OCI-LY1 (cell line): ENCODE measurements around the gene LIN54.
"Not testable (repeated sequence)": the region's sequence is repeated elsewhere in the genome, so short reads cannot be mapped to it uniquely, and the experiment has no call there.

Experiments used
- H2AFZ ChIP-seq: fragments of 200-600 bp; sonication (generic), shearing (Covaris generic); 2 replicates; pipeline ENCODE4 v1.6.0; 2014; ENCODE audit warnings: antibody characterized with exemption, mild to moderate bottlenecking, low read length
- H3F3A ChIP-seq: fragments of 200-600 bp; sonication (generic), shearing (Covaris generic); 2 replicates; pipeline ENCODE4 v1.6.0; 2014; ENCODE audit warnings: mild to moderate bottlenecking, antibody characterized with exemption, low read length, moderate library complexity; ENCODE audit not compliant: insufficient read depth
- H3K27ac ChIP-seq: fragments of 200-600 bp; sonication (generic); 2 replicates; pipeline ENCODE4 v1.5.1; 2014; ENCODE audit warnings: low read length, mixed run types, mild to moderate bottlenecking, low read depth; ENCODE audit not compliant: poor library complexity, severe bottlenecking
- H3K27me3 ChIP-seq: fragments of 200-600 bp; sonication (generic); 2 replicates; pipeline ENCODE4 v1.6.0; 2014; ENCODE audit warnings: antibody characterized with exemption, mild to moderate bottlenecking, low read length, moderate library complexity; ENCODE audit not compliant: insufficient read depth
- H3K36me3 ChIP-seq: fragments of 200-600 bp; sonication (generic); 2 replicates; pipeline ENCODE4 v1.6.1; 2014; ENCODE audit warnings: mild to moderate bottlenecking, antibody characterized with exemption, low read length, moderate library complexity, mixed read lengths; ENCODE audit not compliant: insufficient read depth
- H3K4me1 ChIP-seq: fragments of 200-600 bp; sonication (generic); 2 replicates; pipeline ENCODE4 v1.5.1; 2014; ENCODE audit warnings: mild to moderate bottlenecking, low read length, moderate library complexity; ENCODE audit not compliant: insufficient read depth, severe bottlenecking
- H3K4me2 ChIP-seq: fragments of 200-600 bp; sonication (generic), shearing (Covaris generic); 2 replicates; pipeline ENCODE4 v1.6.1; 2014; ENCODE audit warnings: low read length
- H3K4me3 ChIP-seq: fragments of 200-600 bp; sonication (generic); 2 replicates; pipeline ENCODE4 v1.5.1; 2014; ENCODE audit warnings: low read length, low read depth, mild to moderate bottlenecking, mixed read lengths; ENCODE audit not compliant: poor library complexity, severe bottlenecking
- H3K79me2 ChIP-seq: fragments of 200-600 bp; shearing (Covaris generic); 2 replicates; pipeline ENCODE4 v1.6.1; 2016; ENCODE audit warnings: mixed run types, low read length, mixed read lengths; ENCODE audit not compliant: insufficient read depth
- H3K9ac ChIP-seq: fragments of 200-600 bp; sonication (generic), shearing (Covaris generic); 2 replicates; pipeline ENCODE4 v1.6.1; 2014; ENCODE audit warnings: mild to moderate bottlenecking, low read length, mixed read lengths
- H3K9me2 ChIP-seq: fragments of 200-600 bp; sonication (generic), shearing (Covaris generic); 2 replicates; pipeline ENCODE4 v1.6.1; 2014; ENCODE audit warnings: low read depth, mild to moderate bottlenecking, low read length, mixed read lengths
- H3K9me3 ChIP-seq: fragments of 200-600 bp; shearing (Covaris generic); 2 replicates; pipeline ENCODE4 v1.6.1; 2014; ENCODE audit warnings: low read length, mixed read lengths
- H4K20me1 ChIP-seq: fragments of 200-600 bp; sonication (generic), shearing (Covaris generic); 2 replicates; pipeline ENCODE4 v1.6.0; 2016; ENCODE audit warnings: mild to moderate bottlenecking, low read length; ENCODE audit not compliant: insufficient read depth
- EZH2 ChIP-seq: fragments of 200-600 bp; sonication (generic), shearing (Covaris generic); IDR thresholded peaks from 2 replicates; pipeline ENCODE4 v1.8.0; 2017; ENCODE audit warnings: borderline replicate concordance, mixed run types, mild to moderate bottlenecking, antibody characterized with exemption, low read length, moderate library complexity, mixed read lengths
- TF ChIP-seq, protein P1 (sequence below): fragments of 200-600 bp; sonication (generic), shearing (Covaris generic); IDR thresholded peaks from 2 replicates; pipeline ENCODE4 v1.5.1; 2017; ENCODE audit warnings: mild to moderate bottlenecking, antibody characterized with exemption, low read length, moderate library complexity, mixed read lengths

Gene LIN54

GRCh38 chr4:83010522-83011318, at the start of gene LIN54:
LIN54 (minus strand) TSS chr4:83010823; CDS start chr4:82984844, 25,979 bp downstream.
- H3K4me3 ChIP-seq = peak within 1 kb of the TSS; percentile 89
- peak within 1 kb of the TSS; percentile 87 for H3K27ac ChIP-seq

DNA sequence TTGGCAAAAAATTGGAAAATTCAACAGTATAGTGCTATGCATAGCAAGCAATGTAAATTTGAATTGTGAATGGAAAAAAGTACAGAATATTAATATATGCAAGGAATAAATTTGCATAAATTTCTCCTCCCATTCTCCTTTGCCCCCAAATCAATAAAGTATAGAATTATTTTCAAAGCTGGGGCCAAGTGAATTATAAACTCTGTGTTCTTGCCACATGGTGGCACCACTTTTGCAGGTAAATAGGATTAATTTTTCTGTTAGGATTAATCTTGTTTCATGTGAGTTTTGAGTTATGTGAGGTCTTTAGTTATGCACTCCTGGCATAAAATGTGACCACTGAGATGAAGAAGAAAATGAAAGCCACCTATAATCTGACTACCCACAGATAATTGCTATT, 44.3 kb upstream of the LIN54 start:
- TF ChIP-seq, protein P1, sequence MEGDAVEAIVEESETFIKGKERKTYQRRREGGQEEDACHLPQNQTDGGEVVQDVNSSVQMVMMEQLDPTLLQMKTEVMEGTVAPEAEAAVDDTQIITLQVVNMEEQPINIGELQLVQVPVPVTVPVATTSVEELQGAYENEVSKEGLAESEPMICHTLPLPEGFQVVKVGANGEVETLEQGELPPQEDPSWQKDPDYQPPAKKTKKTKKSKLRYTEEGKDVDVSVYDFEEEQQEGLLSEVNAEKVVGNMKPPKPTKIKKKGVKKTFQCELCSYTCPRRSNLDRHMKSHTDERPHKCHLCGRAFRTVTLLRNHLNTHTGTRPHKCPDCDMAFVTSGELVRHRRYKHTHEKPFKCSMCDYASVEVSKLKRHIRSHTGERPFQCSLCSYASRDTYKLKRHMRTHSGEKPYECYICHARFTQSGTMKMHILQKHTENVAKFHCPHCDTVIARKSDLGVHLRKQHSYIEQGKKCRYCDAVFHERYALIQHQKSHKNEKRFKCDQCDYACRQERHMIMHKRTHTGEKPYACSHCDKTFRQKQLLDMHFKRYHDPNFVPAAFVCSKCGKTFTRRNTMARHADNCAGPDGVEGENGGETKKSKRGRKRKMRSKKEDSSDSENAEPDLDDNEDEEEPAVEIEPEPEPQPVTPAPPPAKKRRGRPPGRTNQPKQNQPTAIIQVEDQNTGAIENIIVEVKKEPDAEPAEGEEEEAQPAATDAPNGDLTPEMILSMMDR = peak; percentile 44; the same call in 1 of the 2 replicates
- no peak for TF ChIP-seq EZH2
- H3K27ac ChIP-seq = no peak overlapping the region
- H4K20me1 ChIP-seq = no peaks in the 10 kb centered on the region
- H3K79me2 ChIP-seq = no peaks in the 10 kb centered on the region
- H3K36me3 ChIP-seq = peaks cover 53% of the 10 kb centered on the region
- no peak overlapping the region for H3K4me3 ChIP-seq
- no peaks in the 10 kb centered on the region for H3K27me3 ChIP-seq
- no peak overlapping the region for H3K4me2 ChIP-seq
- H3K9ac ChIP-seq = no peak overlapping the region
- H2AFZ ChIP-seq = no peak overlapping the region
- no peaks in the 10 kb centered on the region for H3K9me2 ChIP-seq
- no peaks in the 10 kb centered on the region for H3K9me3 ChIP-seq
- no peaks in the 10 kb centered on the region for H3F3A ChIP-seq
- H3K4me1 ChIP-seq = no peaks in the 10 kb centered on the region

More at GRCh38 chr4:83010522-83011318, at the start of gene LIN54:
- Histone ChIP-seq H3K4me2 (peak within 1 kb of the TSS; percentile 91), H3K79me2 (peaks cover 63% of the 10 kb centered on the region), H3K36me3 (no peaks in the 10 kb centered on the region), H3K4me1 (peaks cover 41% of the 10 kb centered on the region), H3K9me3 (no peaks in the 10 kb centered on the region), H3K9ac (peak within 1 kb of the TSS; percentile 83), H3K9me2 (no peaks in the 10 kb centered on the region), H4K20me1 (no peaks in the 10 kb centered on the region), H3F3A (peaks cover 8% of the 10 kb centered on the region; the same call in 1 of the 2 replicates), H2AFZ (peak within 1 kb of the TSS; percentile 88; the same call in 1 of the 2 replicates), H3K27me3 (no peaks in the 10 kb centered on the region)
- TF ChIP-seq, protein P1 = no peak
- TF ChIP-seq EZH2 = no peak

GRCh38 chr4:83048781-83049180, 38.2 kb upstream of the LIN54 start:
- H3K4me1 ChIP-seq, H4K20me1 ChIP-seq, H3K4me3 ChIP-seq, H3K79me2 ChIP-seq, H3F3A ChIP-seq, H3K9me3 ChIP-seq, H2AFZ ChIP-seq, H3K9me2 ChIP-seq, H3K4me2 ChIP-seq, H3K27ac ChIP-seq, H3K27me3 ChIP-seq, H3K9ac ChIP-seq: not testable (repeated sequence)
- H3K36me3 ChIP-seq = peaks cover 39% of the 10 kb centered on the region
